Measurements from ENCODE around the gene FBXO31.
"Not testable (repeated sequence)": the region's sequence is repeated elsewhere in the genome, so short reads cannot be mapped to it uniquely, and the experiment has no call there.

The FBXO31 gene

DNA sequence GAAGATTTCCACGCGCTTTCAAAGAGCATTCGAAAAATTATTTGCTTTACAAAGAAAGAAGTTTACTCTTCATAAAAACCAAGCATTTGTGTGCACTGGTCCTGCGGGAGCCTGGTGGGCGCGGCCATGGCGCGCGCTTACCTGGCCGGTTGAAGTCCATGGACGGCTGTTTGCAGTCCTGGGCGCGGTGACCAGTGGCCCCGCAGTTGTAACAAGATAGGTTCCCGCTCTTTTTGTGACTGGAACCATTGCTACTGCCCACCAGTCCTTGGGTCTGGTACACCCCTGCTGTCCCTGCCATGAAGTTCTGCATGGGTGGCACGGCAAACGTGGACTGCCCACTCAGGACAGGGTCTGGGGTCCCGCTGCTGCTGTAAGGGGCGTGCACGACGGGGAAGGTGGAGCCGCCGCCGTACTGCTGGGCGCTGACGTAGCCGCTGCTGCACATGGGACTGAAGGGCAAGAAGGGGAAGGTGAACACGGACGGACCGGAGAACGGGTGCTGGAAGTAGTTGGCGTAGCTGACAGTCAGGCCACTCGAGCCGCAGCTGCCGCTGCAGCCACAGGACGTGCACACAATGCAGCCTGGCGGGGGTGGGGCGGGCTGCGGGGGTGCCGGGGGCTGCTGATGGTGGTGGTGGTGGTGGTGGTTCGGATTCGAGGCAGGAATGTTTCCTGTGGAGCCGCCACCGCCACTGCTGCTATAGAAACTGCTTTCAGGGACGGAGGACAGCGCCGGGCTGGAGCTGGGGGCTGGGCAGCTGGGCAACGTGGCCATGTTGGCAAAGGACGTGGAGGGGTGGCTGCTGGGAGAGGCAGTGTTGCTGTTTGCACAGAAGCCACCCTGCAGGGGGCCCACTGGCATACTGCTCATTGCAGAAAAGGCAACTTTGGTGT is 28.0 kb upstream of the FBXO31 start:
- in situ Hi-C loops (cut with MboI; ENCODE audit: low sequenced_read_pairs): no loop called here

DNA sequence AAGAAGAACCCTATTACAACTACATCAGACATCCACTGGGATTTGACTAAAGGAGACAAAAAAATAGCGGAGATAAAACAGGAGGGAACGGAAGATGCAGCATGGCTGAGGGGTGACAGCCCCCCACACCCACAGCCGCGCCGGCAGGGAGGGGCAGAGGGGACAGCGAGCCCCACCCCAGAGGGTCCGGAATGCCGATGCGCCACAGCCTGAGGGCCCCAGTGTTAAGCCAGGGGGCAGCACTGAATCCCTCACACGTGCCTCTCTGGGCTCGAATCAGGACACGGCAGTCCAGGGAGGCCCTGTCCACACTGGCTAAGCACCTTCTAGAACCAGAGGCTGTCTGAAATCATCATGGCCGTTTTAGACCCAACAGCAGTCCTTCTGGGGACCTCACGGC is 27.4 kb upstream of the FBXO31 start:
- in situ Hi-C loops (cut with MboI; ENCODE audit: low sequenced_read_pairs): no loop called here

DNA sequence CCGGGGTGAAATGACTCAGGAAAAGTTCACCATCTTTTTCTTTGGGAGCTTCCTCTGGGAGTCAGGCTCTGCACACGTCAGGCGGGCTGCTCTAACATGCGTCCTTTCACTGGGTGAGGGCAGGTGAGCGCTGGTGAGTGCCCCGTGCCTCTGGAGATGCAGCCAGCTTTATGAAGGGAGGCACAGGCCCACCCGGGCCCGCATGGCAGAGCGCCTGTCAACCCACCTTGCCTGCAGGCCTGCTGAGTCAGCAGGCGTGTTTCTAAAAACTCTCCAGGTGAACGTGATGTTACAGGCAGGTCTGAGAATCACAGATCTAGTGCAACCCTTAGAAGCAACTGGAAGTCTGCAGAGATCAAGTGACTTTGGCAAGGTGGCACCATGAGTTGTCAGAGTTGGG is 27.0 kb upstream of the FBXO31 start:
- in situ Hi-C loops (cut with MboI; ENCODE audit: low sequenced_read_pairs): no loop called here

DNA sequence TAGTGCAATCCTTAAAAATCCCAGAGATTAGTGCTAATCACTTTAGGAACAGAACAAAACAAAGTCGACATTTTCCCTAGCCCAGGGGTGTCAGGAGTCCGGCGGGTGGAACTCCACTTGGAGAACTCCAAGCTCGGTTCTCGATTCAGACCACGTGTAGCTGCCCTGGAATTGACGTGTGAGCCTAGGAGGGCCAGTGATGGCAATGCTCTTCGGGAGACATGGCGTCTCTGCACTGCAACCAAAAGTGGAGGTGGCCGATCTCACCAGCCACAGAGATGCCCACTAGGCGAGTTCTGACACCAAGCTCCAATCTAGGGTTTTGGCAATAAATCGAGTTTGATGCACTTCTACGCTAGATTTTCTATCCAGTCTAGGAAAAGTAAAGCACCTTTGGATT is 26.2 kb upstream of the FBXO31 start:
- in situ Hi-C loops (cut with MboI; ENCODE audit: low sequenced_read_pairs): no loop called here

DNA sequence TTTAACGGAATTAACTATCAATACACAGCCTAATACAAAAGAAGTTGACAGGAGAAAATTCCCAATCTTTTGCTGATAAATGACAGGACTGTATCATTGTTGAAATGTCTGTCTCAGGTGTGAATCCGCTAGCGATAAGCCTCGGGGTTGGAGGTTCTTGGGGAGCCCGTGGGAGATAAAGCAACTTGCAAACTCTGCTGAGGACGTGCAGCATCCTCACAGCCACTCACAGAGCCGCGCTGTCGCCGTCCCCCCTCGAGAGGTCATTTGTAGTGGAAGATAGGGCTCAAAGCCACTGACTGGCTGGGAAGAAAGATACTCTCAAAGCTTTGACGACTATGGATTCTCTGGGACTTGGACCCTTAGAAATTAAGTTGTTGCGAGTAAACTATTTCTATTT is 25.6 kb upstream of the FBXO31 start:
- in situ Hi-C loops (cut with MboI; ENCODE audit: low sequenced_read_pairs): no loop called here

DNA sequence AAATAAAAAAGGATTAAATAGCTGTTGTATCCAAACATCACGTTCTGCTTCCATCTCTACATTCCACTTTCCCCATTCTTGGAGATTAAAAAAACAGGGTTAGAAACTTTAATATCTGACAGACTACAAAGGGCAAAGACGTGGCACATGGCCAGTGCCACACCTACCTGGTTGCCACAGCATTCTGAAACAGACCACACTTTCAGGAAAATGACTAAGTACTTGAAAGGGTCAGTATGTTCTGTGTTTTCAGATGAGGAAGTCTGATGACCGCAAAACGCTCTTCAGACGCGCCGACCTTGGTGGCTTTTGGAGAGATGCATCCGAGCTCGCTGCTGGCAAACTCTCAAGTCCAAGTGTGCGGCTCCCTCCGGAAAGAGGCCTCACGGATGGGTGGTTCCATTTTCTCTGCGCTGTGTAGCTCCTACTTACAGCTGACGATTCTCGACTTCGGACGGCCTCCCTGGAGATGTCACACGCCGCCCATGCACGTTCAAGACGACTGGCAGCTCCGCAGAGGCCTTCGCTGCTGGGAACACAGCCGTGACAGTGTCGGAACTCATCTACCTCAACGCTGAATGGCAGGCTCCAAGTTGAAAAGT is 24.0 kb upstream of the FBXO31 start:
- in situ Hi-C loops (cut with MboI; ENCODE audit: low sequenced_read_pairs): no loop called here

DNA sequence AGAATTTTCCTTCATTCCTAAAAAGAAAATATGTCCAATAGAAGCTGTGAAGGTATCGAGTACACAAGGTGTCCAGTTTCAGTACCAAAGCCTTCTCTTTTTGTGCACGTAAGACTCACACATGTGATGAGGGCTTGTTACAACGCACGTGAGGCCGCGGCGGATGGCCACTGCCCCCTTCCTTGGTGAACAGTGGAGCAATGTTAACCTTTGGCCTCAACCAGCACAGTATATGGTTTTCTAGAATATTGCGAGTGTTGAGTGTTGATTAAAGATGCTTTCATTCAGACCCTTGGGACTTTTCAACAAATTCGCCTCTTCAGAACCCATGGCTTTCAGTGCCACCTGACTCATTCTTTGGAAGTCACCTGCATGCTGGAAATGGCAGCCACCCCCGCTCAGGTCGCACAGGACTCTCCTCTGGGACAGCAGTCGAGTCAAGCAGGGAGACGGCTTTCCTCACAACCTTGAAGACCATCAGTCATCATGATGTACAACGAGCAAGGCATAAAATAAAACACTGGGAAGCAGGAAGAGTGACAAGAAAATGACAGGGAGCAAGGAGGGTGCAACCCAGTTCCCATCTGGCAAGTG is 23.0 kb upstream of the FBXO31 start:
- in situ Hi-C loops (cut with MboI; ENCODE audit: low sequenced_read_pairs): no loop called here

DNA sequence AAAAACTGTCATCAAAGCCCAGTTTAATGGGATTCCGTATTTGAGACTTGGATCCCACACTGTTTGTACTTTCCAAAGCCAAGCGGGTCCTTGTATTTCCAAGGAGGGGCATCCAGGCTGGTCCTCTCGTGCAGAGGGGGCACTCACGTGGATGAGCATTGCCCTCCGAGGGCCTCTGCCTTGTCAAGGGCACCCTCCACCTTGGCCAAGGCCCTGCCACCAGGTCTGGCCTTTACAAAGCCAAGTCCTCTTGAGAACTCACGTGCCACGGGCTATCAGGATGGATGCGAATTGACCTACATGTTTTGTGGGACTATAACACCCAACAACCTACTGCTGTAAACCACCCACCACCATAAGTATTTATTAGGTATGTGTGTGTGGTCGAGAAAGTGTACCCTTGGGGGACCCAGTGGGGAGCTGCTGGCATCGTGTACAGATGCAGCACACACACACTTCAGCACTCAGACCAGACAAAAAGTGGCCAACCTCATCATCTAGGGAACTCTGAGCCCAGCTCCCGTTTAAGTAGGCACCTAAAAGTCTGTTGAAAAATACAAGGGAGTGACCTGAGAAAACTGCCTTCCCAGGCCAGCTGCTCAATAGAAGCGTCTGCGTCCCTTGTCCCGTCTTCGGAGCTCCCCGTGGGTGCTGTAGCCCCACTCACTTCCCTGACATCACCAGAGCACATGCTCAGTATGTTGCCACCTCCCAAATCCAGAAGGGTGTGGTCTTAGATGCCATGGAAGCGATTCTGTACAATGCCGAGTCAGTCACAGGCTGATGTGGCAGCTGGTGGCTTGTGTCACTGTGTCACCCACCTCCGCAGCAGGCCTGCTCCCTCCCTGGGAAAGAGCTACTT is 21.4 kb upstream of the FBXO31 start:
- in situ Hi-C loops (cut with MboI; ENCODE audit: low sequenced_read_pairs): no loop called here

DNA sequence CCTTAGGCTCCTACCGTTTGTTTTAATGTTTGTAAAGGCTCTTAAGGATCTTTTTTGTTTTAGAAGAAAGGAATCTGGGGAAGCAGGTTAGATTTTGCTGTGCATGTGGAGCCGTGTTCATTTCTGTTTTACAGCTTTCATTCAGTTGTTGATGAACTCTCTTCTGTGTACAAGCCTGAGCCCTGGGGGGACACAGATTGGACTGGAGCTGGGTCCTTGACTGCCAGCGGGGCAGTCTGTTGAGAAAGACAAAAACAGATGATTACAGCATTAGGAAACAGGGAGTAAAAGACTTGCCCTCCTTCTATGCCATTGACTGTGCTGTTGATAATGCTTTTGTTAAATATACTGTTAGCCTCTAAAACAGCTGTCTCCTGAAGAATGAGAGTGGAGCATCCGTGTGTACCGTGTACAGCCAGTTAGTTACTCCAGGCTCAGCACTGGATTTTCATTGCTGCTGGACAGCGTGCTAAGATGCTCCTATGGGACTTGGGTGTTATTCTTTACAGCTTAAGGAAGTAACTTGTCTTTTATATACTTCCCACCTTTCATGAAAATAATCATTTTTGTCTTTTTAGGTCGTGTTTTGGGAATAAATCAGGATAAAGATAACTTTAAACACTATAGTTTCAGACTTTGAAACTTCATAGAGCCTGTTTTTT is 11.7 kb upstream of the FBXO31 start:
- in situ Hi-C loops (cut with MboI; ENCODE audit: low sequenced_read_pairs): no loop called here

DNA sequence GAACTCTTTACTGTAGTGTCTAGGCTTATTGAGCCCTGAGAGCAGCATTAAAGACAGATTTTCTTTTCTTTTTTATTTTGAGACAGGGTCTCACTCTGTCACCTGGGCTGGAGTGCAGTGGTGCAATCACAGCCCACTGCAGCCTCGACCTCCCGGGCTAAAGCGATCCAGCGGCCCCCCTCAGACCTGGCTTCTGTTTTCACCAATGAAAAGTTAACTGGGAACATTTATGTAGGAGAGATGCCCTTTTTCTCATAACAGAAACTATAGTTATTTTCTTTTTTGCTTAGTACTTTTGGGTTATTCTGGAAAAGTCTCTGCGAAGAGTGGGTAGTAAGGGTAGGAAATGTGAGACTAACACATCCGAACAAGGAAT is 10.1 kb upstream of the FBXO31 start:
- in situ Hi-C loops (cut with MboI; ENCODE audit: low sequenced_read_pairs): no loop called here

DNA sequence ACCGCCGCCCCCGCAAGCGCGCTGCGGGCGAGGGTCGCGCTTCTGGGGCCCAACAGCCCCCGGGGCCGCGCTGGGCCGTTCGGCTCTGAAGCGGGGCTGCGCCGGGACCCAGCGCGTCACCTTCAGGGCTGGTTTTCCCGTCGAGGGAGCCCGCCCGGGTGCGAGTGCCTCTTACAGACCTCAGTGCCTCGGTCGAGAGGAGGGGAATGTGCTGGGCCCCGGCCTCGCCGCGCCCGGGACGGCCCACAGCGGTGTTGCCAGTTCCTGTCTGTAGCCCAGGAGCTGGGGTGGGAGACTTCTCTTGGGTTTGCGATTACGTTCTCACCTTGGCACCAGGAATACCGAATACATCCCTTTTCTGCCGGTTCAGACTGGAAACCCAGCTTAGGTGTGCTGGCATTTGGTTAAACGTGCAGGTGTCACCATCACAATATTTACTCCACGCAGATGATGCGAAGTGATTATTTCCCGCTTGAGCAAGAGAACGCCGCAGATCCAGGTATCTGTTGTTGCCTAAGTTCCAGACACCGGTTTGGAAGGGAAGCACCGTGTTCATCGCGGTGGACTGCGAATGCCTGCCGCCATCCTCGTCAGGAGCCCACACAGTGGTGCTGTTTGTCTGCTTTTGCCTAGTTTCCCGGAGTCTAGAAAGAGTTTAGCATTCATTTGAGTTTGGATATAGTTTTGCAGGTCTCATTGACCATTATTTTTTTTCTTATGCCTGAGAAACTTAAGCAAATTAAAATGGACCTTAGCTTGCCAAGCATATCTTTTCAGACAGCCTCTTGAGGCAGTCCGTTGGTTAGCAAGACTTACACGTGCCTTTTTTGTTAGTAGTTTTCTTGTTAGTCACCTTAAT is 9.5 kb upstream of the FBXO31 start:
- in situ Hi-C loops (cut with MboI; ENCODE audit: low sequenced_read_pairs): no loop called here

DNA sequence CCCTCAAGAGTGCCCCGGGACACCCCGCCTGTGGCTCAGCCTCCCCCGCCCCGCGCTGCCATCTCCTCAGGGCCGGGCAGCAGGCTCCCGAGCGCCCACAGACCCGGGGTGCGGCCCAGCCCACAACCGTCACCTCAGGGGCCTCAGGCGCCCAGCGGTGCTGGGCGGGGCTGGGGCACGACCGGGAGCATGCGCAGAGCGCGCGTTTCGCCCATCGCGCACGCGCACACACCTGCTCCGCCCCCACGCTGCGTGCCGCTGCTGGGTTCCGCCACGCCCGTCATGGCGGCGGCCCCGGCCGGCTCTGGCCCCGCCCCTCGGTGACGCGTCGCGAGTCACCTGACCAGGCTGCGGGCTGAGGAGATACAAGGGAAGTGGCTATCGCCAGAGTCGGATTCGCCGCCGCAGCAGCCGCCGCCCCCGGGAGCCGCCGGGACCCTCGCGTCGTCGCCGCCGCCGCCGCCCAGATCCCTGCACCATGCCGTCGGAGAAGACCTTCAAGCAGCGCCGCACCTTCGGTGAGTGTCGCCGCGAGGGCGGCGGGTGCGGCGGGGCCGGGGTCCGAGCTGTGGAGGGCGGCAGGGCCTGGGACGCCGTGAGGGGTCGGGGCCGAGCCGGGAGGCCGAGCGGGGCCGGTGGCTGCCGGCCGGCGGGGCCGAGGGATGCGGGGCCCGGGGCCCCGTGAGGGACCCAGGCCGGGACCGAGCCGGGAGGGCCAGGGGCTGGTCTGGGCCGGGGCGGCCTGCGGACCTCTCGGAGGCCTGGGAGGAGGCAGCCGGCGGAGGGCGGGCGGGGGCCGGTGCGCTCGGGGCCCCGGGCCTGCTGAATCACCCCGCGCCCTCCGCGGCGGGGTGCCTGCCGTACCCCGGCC is 8.6 kb upstream of the FBXO31 start, which contains the start of gene MAP1LC3B:
MAP1LC3B (plus strand) TSS at position 387 of the 871 bp plus-strand sequence; CDS start at position 479, 92 bp downstream.
- in situ Hi-C loops (cut with MboI; ENCODE audit: low sequenced_read_pairs): no loop called here

DNA sequence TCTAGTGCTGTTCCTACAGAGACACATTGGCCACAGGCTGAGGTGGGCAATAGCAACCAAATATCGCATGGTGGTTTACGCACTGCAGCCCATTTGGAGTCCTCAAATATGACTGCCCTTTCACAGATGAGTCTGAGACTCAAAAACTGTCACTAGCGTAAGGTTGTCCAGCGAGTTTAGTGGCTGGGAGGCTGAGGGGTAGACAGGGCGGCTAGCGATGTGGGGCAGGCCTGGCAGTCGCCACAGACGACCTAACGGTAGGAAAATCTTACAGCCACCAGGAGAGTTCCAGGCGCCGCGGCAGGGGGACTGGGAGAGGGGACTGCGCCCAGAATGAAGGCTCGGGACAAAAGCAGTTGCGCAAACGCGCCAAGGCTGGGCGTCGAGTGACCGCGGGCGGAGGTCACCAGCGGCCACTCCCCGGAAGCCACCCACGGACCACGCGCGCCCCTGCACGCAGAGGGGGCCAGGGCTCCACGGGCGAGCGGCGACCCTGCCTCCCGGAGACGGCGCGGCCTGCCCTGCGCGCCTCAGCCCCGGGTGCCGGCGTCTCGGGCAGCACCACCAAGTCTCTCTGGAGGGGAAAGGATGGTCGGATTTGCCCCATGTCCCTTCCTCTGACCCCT is 7.9 kb upstream of the FBXO31 start:
- in situ Hi-C loops (cut with MboI; ENCODE audit: low sequenced_read_pairs): no loop called here

DNA sequence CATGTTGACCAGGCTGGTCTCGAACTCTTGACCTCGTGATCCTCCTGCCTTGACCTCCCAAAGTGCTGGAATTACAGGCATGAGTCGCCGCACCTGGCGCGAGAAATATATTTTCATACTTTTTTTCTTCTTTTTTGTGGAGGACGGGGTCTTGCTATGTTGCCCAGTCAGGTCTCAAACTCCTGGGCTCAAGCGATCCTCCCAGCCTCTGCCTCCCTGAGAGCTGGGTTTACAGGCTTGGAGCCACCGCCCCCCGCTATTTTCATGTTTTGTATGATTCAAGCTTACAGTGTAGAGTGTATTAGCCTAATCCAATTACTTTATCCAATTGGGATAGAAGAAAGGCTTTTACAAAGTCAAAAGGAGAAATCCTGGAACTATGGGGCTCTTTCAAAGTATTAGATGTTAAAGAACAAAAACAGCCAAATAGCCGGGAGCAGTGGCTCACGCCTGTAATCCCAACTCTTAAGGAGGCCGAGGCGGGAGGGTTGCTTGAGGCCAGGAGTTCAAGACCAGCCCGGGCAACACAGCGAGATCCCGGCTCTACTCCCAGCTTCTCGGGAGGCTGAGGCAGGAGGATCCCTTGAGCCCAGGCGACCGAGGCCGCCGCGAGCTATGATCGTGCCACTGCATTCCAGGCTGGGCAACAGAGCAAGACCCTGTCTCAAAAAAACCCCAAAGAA is 7.2 kb upstream of the FBXO31 start:
- in situ Hi-C loops (cut with MboI; ENCODE audit: low sequenced_read_pairs): no loop called here

DNA sequence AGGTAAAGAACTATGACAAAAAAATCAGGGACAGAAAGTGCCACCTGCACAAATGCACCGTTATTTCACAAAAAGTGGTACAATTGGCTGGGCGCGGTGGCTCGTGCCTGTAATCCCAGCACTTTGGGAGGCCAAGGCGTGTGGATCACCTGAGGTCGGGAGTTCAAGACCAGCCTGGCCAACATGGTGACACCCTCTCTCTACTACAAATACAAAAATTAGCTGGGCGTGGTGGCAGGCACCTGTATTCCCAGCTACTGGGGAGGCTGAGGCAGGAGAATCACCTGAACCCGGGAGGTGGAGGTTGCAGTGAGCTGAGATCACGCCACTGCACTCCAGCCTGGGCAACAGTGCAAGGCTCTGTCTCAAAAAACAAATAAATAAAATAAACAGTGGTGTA is 6.3 kb upstream of the FBXO31 start:
- in situ Hi-C loops (cut with MboI; ENCODE audit: low sequenced_read_pairs): not testable (repeated sequence)

DNA sequence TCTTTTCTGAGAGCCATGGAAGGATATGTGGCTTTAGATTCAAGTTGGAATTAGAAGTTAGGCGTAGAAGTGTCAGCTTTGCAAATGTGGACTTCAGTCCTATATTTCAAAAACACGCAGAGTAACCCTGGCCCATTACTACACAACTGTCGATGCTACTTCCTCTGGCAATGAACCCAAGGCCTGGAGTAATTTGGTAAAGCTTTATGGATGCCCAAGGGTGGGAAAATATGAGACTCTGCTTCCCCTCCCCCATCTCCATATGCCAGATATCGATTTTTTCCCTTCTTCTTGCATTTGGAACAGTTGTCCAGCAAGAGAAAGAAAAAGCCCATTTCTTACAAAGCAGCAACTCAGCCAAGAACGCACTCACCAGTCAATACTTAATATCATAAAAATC is 5.7 kb upstream of the FBXO31 start:
- in situ Hi-C loops (cut with MboI; ENCODE audit: low sequenced_read_pairs): no loop called here

DNA sequence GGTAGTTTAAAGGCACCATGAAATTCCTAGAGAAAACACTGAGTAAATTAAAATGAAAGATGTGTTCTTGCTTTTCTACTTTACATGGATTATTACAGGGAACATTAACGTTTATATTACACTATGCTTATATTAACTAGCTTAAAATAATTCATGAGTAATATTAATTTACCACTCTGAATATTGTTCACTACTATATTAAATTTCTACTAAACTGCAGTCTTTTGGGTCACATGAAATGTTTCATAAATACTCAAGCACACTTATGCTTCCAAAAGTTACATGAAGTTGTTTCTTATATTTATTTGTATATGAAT is 5.2 kb upstream of the FBXO31 start:
- in situ Hi-C loops (cut with MboI; ENCODE audit: low sequenced_read_pairs): no loop called here
